ENCODE results near the gene ZNF76.

The ZNF76 gene

DNA sequence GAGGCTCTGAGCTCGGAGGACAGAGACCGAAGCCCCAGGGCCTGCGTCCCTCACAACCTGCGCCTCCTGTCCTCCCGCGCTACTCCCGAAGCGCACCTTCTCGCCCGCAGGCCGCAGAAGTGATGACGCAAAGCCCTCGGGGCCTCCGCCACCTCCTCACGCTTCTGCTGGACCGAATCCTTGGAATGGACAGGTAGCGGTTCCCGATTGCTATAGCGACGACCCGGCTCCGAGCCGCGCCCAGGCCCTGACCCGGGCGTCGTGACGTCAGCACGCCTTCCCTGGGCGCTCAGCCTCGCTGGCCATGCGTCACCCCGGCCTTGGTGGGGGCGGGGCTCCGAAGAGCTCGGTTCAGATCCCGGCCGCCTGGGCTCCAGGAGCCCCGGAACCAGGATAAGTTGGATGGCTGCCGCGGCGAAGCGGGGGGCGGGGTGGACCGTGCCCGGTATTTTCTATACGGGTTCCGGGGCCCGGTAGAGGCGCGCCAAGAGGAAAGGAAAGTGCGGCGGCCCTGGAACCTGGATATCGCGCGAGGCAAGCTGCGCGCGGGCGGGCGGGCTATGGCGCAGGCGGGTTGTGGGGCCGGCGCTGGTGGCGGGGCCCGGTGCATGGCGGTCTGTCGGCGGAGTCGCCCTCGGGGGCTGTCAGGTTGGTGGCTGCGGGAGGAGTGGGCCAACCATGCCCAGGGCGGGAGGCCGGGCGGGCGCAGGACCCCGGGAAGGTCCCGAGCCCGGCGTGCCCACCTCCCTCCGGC is at the start of gene ZNF76:
Gene ZNF76 (plus strand): TSS at position 542 of the 754 bp plus-strand sequence. CDS start 21,417 bp downstream, outside the sequence.
- peak; percentile 92 for DNase-seq

DNA sequence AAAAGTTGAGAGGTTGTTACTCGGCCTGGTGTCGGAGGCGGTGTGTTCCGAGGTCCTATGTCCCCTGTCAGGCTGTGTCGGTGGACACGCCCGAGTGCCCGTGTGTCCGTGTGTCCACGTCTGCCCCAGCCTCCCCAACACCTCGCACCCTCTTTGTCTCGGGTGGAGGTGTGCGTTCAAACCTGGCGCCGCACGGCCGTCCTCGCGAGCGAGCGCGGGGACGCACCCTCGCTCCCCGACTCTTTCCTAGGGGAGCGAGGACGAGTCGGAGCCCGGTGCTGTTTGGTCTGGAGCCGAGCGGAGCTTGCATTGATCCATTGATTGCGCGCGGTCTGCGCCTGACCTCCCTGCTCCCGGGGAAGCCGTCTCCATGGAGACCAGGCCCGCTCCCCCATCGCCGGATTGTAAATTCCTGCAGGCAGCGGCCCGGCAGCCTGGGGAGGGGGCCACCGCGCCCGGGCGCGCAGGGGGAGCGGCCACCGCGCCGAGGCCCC is 46.2 kb upstream of the ZNF76 start:
- DNase-seq: no peak

DNA sequence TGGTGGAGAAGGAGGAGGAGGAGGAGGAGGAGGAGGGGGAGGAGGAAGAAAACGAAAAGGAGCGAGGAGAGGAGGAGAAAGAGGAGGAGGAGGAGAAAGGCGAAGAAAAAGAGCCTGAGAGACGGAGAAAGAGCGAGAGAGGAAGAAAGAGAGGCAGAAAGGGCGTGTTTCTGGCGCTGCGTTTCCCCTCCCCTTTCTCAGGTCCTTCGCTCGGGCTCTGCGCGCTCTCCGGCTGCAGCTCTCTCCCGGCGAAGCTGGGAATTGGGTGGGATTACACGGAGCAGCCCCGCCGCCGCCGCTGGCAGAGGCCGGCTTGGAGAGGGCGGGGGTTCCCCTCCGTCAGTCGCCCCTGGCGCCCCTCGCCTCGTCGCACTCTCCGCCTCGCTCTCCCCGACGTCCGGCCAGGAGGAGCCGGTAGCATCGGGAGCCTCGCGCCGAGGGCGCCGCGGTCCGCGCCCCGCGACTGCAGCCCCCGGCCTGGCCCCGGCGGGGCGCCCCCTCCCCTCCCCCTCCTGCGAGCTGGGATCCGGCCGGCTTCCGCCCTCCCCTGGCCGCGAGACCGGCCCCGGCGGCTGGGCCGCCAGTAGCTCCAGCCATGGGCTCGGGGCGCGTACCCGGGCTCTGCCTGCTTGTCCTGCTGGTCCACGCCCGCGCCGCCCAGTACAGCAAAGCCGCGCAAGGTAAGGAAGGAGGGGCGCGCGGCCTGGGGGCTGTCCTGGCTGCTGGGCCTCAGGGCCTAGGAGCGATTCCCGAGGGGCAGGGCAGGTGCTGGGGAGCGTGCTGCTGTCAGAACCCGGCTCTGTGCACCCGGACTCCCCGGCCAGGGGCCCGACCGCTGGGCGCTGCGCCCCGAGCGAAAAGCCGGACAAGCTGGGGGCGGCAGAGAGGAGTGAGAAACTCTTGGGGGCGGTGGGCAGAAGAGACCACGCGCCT is 45.4 kb upstream of the ZNF76 start, which contains the start of gene SCUBE3:
Gene SCUBE3 (plus strand): TSS at position 133 of the 933 bp plus-strand sequence. CDS start 463 bp downstream, at position 596.
- no peak for DNase-seq

DNA sequence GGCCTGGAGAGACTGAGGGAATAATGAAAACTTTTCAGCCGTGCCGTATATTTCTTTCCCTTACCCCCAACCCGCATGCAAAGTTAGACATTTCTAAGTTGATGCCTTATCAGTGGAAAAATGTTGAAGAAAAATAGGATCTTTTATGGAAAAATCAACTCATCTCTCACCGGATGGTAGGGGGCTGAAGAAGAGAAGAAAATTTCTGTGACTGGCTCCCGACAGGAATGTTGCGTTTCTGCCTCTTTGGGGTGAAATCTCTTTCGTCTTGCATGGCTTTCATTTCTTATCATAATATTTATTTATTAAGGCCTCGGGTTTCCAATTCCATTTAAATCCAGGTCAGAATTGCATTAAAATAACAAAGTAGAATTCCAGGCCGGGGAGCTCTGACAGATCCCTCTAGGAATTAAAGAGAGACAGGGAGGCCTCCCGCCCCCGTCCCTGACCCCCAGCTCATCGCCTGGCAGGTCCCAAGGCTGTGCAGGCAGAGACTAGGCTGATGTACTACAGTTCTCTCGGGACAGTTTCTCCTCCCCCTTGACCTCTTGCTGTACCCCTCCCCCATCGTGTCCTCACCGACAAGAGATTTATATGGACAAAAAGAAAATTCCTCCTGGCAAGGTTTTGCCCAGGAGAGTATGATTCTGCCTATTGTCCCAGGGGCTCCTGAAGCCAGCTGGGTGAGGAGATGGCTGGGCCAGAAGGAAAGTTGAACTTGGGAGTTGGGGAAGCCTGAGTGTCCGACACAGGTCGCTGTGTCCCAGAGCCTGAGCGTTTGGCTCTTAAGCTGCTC is 44.5 kb upstream of the ZNF76 start:
- DNase-seq: no peak

DNA sequence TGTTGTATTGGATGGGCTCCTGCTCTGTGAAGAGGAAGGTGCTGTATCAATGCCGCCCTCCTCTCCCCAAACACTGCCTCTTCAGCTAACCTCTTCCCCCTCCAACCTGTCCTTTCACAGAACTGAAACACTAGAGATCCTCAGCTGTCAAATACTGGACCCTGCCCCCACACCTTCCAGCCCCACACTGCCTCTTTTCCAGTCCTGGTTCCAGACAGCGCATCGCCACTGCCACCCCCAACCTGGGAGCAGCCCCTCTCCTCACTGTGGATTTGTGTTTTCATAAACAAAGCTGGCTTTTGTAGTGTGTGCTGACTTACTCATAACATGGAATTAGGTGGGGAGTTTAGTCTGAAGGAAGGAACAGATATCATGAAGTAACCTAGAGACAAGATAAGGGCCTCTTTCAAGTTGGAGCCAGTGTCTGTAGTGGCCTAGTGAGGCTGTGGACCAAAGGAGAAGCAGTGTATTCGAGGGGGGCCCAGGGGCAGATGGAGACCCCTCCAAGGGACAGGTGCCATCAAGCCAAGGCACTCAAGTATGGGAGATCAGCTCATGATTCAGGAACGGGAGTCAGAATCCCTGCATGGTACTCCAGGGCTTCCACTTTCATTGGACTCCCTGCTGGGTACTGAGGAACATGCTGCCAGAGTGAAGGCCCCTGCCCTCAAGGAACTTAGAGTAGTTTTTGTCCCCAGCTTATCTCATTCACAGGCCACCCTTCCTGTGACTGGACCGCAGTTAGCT is 43.7 kb upstream of the ZNF76 start:
- no peak for DNase-seq

DNA sequence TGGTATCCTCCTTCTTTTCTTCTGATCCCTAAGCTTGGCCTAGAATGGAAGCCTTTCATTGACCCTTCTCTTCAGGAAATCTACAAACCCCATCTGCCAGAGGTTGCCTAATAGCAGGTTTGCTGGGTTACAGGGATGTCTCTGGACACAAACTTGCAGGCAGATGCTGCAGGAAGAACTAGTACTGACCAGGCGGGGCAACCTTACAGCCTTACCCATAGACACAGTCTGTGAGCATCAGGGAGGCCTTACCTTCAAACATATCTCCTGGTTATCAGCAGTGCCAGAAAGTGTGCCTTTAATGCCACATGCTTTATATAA is 43.2 kb upstream of the ZNF76 start:
- DNase-seq: no peak

DNA sequence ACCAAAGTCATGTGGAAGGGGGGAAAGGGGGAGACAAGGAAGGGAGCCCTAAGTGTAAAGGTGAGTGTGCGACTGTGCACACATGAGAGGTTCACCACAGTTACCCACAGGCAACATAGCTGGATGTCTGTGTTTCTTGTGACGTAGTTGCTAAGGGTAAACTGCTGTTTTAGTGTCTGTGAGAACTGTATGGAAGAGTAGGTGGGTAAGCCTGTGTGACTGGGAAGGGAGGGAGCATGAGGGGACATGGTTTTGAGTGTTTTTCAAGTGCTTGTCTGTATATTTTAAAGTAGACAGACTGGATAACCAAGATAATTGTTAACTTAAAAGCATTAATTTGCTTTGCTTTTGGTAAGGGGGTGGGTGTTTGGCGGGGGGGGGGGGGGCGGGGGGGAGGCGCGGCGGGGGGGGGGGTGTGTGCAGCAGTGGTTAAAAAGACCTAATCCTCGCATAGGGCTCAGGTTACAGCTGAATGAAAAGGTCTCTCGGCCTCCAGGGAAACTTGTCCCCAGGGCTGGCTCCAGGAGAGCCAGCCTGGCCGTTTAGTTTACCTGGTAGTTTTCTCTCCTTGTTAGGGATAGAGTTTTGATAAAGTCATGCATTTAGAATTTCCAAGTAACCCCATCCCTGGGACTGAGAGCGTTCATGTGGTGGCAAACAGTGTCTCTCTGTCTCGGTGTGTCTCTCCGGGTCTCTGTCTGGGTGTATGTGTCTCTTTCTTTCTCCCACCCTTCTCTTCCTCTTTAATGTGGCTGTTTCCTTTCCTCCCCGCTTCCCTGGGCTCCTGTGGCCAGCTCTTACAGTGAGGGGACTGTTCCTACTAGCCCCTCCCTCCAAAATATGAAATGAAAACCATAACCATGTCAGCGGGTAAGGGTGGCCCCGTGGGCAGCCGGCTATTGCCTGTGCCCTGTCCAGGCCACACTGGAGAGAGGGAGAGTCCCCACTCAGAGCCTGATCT is 42.4 kb upstream of the ZNF76 start:
- no peak for DNase-seq

DNA sequence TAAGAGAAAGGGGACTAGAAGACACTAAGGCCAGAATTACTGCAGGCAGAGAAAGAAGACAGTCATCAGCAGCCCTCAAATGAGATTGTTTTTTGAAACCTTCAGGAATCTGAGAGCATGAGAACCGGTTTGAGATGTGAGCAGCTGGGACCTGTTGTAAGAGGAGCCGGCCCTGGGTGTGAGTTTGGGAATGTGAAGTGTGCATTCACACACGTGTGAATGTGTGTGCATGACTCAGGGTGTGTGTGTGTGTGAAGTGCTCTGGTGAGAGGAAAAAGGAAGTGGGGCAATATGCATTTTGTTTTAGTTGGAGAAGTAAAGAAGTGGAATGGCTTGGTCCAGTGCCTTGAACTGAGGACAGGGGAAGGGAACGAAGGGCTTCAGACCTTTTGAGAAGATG is 41.5 kb upstream of the ZNF76 start:
- no peak for DNase-seq

DNA sequence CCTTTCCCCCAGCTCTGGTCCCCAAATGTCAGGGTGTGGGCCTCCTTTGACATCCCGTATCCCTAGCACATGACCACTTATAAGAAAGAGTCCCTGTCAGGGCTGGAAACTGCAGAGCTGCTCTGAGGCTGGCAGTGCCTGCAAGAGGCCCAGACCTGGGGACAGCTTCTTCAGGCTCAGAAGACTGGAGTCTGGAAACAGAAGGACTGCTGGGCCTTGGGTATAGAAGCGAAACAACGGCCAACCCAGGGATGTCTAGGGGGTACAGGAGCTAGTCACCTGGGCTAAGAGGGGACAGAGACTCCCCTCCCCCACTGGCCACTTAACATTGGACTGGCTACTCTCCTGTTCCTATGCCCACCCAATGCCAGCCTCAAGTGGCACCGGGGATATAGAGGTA is 41.1 kb upstream of the ZNF76 start:
- DNase-seq: no peak

DNA sequence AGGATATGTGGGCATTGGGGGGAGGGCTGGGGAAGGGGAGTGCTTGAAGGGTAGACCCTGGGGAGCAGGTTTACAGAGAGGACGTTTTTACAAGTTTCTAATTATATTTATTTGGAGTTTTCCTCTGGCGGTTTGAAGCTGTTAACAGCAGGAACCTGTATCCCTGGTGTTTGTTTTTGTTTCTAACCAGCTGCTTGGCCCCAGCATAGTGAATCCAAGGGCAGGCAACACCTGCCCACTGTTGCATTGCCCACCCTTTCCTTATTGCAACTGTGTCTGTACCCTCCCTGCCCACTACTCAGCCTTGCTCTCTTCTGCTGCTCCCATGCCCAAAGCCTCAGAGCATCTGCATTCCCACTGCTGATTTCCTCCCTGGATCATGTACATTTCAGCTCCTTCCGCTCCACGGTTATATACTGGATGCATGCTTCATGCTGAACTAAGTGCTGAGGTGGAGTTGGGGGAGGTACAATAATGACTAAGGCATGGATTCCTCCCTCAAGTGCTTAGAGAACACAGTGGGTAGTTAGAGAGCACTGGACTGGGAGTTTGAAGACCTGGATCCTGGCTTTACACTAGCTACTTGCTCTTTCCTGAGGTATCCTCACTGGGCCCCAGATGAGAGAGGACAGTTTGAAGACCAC is 39.7 kb upstream of the ZNF76 start:
- no peak for DNase-seq

DNA sequence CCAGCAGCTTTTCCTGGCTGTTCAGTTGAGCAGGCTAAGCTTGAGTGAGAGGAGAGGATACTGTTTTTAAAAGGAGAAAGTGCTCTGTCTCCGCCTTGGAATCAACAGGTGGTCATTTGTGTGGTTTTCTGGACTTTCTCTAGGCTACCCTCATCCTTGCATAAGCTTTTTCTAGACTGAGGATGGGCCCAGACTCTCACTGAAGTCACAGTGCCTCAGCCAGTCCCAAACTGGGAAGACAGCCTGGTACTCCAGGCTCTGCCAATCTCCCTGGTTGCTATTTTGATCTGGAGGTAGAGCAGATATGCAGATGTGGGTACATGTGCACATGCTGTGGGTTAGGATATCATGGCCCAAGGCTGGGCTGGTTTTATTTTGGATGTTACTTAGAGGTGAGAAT is 38.8 kb upstream of the ZNF76 start:
- no peak for DNase-seq

DNA sequence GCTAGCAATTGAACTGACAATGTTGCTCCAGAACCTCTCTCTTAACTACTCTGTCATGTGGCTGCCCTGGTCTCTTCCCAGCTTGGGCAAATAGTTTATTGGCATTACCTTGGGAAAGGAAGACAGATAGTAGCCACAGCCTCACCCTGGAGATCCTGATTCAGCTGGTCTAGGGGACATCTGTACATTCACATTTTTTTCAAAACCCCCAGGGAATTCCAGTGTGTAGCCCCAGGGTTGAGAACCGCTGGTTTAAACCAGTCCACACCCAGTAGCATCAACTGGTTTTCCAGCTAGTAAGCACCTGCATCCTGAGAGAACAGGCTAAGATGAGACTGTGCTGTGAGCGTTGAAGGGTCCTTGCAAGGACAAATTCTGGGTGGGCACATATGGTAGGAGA is 36.1 kb upstream of the ZNF76 start:
- DNase-seq: no peak

DNA sequence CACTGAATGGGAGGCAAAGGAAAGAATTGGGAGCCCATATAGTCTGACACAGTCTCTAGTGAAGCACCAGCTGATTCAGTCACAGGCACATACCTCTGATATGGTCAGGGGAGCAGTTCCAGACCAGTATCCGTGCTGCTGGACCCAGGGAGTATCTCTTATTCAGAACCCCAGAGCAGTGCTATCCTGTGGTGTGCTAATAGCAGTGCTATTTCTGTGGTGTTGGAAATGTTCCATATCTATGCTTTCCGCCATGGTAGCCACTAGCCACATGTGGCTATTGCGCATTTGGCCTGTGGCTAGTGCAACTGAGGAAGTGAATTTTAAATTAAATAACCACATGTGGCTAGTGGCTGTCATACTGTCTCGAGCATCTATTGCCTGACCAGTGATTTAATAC is 34.8 kb upstream of the ZNF76 start:
- DNase-seq: no peak

DNA sequence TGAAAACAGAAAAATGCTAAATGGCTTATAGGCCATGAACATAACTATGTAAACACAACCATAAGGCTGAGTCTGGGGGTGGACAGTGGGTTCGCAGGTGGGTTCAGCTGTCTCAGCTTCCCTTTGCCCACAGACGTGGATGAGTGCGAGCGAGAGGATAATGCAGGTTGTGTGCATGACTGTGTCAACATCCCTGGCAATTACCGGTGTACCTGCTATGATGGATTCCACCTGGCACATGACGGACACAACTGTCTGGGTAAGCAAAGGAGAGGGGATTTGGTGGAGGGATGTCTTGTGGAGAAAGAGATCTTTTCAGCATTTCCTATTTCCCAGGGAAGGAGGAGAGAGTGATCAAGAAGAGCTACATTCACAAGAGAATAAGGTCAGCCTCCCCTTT is 31.1 kb upstream of the ZNF76 start:
- no peak for DNase-seq

DNA sequence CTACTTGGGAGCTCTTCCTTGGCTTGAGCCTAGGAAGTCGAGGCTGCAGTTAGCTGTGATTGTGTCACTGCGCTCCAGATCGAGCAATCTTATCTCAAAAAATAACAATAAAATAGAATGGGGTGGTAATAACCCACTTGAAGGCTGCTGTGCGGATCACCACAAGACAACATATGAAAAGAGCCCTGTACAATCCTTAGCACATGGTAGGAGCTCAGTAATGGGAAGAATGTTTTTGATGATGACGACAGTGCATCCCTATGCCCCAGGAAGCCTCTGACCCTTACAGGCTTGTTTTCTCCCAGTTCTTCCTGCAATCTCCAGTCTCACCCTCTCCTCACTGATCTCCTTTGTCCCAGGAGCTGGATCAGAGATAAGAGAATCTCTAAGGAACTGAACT is 30.2 kb upstream of the ZNF76 start:
- DNase-seq: no peak

DNA sequence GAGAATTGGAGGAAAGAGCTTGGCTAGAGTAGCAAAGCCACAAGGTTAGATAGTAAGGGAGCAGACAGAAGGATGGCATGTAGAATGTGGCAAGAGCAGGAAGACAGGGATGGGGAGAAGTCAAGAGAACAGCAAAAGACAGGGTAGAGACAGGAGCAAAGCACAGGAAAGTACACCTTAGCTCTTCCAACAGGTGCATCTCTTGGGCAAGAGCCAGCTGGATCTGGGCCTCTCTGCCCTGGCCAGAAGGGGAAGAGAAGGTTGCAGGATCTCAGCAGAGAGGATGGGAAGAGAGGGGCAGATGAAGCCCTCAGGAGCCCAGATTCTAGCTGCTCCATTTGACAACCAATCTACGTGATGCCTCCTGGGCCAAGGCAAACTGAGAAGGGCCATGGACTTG is 29.0 kb upstream of the ZNF76 start:
- DNase-seq: no peak

DNA sequence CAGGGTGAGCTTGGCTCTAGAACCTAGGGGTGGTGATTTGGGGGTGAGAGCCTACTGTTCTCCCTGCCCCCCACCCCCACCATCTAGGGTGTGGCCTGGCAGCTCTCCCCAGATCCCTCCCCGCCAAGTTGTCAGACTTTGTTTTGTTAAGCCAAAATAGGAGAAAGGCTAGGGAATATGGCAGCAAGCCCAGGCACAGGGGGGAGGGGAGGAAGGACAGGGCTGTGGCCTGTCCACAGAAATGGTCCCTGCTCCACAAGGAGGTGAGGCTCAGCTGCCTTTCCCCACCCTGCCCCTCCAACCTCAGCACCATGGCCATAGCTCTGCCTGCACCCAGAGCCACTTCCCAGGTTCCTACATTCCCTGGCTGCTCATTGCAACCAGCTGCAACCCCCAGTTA is 28.6 kb upstream of the ZNF76 start:
- no peak for DNase-seq

DNA sequence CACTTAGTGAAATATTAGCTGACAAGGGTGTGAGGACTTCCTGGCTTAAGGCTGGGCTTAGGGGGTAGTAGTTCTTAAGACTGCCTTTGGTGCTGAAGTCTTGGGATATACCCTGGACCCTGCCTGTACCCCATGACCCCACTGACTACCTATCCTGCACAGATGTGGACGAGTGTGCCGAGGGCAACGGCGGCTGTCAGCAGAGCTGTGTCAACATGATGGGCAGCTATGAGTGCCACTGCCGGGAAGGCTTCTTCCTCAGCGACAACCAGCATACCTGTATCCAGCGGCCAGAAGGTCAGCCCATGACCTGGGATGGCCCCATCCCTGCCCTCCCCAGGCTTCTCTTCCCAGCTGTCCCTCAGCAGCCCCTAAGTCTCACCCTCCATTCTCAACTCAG is 28.0 kb upstream of the ZNF76 start:
- no peak for DNase-seq

DNA sequence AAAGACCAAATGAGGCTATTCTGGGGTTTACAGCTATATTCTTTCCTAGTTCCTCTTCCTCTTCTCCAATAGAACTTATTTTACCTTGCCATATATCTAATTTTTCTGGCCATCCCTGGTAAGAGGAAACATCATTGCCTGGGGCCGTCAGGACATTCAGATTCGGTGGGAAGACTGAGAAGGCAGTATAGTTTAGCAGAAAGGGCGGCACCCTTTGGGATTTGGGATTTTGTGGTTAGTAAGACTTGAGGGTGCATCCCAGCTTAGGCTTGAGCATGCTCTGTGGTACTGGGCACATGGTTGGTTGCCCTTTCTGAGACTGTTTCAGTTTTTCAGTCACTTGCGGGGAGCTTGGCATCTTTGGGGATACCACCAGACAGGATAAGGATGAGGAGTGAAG is 24.6 kb upstream of the ZNF76 start:
- DNase-seq: no peak

DNA sequence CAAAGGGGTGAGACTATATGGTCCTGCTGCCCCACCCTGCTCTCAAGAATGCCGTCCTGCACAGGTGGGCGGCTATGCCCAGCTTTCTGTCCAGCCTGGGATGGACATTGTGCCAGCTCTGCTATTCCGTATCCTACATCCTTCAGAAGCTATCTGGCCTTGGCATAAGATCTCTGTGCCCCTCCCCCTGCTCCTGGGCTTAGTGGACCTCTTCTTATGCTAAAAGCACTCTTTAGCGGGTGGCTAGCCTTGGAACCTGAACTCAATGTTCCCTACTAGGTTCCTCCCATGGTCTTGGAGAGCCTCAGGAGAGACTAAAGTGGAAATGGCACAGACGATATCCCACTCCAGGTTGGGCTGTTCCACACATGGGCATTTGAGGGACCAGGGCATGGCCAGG is 23.3 kb upstream of the ZNF76 start:
- DNase-seq: no peak

DNA sequence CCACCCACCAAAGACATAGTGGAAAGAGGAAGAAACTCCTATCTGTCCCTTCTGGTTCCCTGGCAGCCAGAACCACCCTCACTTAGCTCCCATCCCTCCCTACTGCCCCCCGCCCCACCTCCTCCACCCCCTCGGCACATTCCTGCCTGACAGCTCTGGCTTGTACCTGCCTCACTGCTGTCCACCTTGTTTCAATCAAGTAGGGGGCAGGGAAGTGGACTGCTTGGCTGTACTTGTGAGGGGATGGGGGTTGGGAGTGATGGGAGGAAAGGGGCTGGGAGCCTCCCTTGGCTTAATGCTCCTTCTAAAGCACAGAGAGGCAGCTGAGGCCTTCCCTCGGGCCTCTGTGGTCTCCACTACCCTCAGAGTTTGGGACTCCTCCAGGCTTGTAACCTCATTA is 22.1 kb upstream of the ZNF76 start:
- no peak for DNase-seq
